ENCODE results near the gene SRD5A1.

- TF ChIP-seq, protein P1, sequence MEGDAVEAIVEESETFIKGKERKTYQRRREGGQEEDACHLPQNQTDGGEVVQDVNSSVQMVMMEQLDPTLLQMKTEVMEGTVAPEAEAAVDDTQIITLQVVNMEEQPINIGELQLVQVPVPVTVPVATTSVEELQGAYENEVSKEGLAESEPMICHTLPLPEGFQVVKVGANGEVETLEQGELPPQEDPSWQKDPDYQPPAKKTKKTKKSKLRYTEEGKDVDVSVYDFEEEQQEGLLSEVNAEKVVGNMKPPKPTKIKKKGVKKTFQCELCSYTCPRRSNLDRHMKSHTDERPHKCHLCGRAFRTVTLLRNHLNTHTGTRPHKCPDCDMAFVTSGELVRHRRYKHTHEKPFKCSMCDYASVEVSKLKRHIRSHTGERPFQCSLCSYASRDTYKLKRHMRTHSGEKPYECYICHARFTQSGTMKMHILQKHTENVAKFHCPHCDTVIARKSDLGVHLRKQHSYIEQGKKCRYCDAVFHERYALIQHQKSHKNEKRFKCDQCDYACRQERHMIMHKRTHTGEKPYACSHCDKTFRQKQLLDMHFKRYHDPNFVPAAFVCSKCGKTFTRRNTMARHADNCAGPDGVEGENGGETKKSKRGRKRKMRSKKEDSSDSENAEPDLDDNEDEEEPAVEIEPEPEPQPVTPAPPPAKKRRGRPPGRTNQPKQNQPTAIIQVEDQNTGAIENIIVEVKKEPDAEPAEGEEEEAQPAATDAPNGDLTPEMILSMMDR (IDR thresholded peaks at IDR 0.05), result no peak
- no peak for TF ChIP-seq POLR2AphosphoS5 (IDR thresholded peaks at IDR 0.05)
Measured at GRCh38 chr5:6623228-6623627, 10.0 kb upstream of the SRD5A1 start.
